22Rv1 (cell line): Measurements from ENCODE around the gene DIPK2A.

Experiments used
- CTCF ChIP-seq: fragments of 450-650 bp; IDR thresholded peaks from 2 replicates; pipeline ENCODE4 v1.5.1; 2017; ENCODE audit warnings: mild to moderate bottlenecking
- ZFX ChIP-seq: fragments of 450-650 bp; IDR thresholded peaks from 2 replicates; pipeline ENCODE4 v1.6.1; 2017; ENCODE audit warnings: antibody characterized with exemption, borderline replicate concordance

- TF ChIP-seq CTCF, result no peak
- TF ChIP-seq ZFX, result no peak
Measured at GRCh38 chr3:143971359-143972154, at the start of gene DIPK2A.
